Mesenchymal stem cell (in vitro differentiated cells and primary cell): ENCODE measurements around the gene MAP4.
"Not testable (repeated sequence)": the region's sequence is repeated elsewhere in the genome, so short reads cannot be mapped to it uniquely, and the experiment has no call there.

ENCODE experiments used
- DNase-seq: peaks from one replicate; pipeline ENCODE4 v3.0.0-alpha.2; 2013
- H2AFZ ChIP-seq: one replicate; pipeline ENCODE4 v1.6.1; 2013; ENCODE audit warnings: low read depth, mild to moderate bottlenecking, control low read depth, inconsistent platforms, low read length, moderate library complexity
- H2AK5ac ChIP-seq: 2 replicates; pipeline ENCODE4 v1.6.1; 2013; ENCODE audit warnings: low read length, moderate library complexity, mild to moderate bottlenecking, inconsistent platforms; ENCODE audit not compliant: severe bottlenecking
- H2BK120ac ChIP-seq: one replicate; pipeline ENCODE4 v1.6.1; 2013; ENCODE audit warnings: low read depth, mild to moderate bottlenecking, inconsistent platforms, low read length, moderate library complexity
- H2BK12ac ChIP-seq, 2 experiments: one replicate each; pipeline ENCODE4 v1.6.1; 2013; ENCODE audit warnings: inconsistent platforms in 2 of 2, low read length in 2 of 2, mild to moderate bottlenecking in 2 of 2, moderate library complexity in 2 of 2, control low read depth in 1 of 2
- H2BK15ac ChIP-seq: one replicate; pipeline ENCODE4 v1.6.1; 2013; ENCODE audit warnings: mild to moderate bottlenecking, low read depth, inconsistent platforms; ENCODE audit not compliant: poor library complexity, severe bottlenecking
- H2BK5ac ChIP-seq: 2 replicates; pipeline ENCODE4 v1.6.1; 2013; ENCODE audit warnings: low read depth, mild to moderate bottlenecking, low read length, control low read depth, inconsistent platforms; ENCODE audit not compliant: poor library complexity, severe bottlenecking
- H3K14ac ChIP-seq, 2 experiments: one replicate each; pipeline ENCODE4 v1.6.1; 2013; ENCODE audit warnings: inconsistent platforms in 2 of 2, low read length in 2 of 2, control low read depth in 1 of 2, mild to moderate bottlenecking in 1 of 2, moderate library complexity in 1 of 2
- H3K18ac ChIP-seq, 2 experiments: one replicate each; pipeline ENCODE4 v1.6.1; 2013; ENCODE audit warnings: inconsistent platforms in 2 of 2, low read length in 2 of 2, control low read depth in 1 of 2, low read depth in 1 of 2, mild to moderate bottlenecking in 1 of 2
- H3K23ac ChIP-seq, 2 experiments: one replicate each; pipeline ENCODE4 v1.6.1; 2013; ENCODE audit warnings: inconsistent platforms in 2 of 2, low read length in 2 of 2, mild to moderate bottlenecking in 2 of 2, moderate library complexity in 2 of 2, control low read depth in 1 of 2
- H3K27ac ChIP-seq: 2 replicates; pipeline ENCODE4 v1.5.1; 2013; ENCODE audit warnings: mild to moderate bottlenecking, moderate library complexity, low read length, control low read depth, inconsistent platforms; ENCODE audit not compliant: poor library complexity, severe bottlenecking
- H3K27me3 ChIP-seq, 2 experiments: 2 replicates each; pipeline versions ENCODE4 v1.6.1 to v1.7.0; 2013; ENCODE audit warnings: low read length in 2 of 2, mild to moderate bottlenecking in 2 of 2, moderate library complexity in 2 of 2, control low read depth in 1 of 2, inconsistent platforms in 1 of 2; ENCODE audit not compliant: control insufficient read depth in 1 of 2, insufficient read depth in 1 of 2
- H3K36me3 ChIP-seq, 2 experiments: 2 replicates each; pipeline versions ENCODE4 v1.6.1 to v1.7.0; 2013; ENCODE audit warnings: low read length in 2 of 2, control low read depth in 1 of 2, inconsistent platforms in 1 of 2, low read depth in 1 of 2, mild to moderate bottlenecking in 1 of 2; ENCODE audit not compliant: insufficient read depth in 2 of 2, control insufficient read depth in 1 of 2
- H3K4ac ChIP-seq, 2 experiments: one replicate each; pipeline ENCODE4 v1.6.1; 2013; ENCODE audit warnings: inconsistent platforms in 2 of 2, low read length in 2 of 2, mild to moderate bottlenecking in 2 of 2, moderate library complexity in 2 of 2, control low read depth in 1 of 2, low read depth in 1 of 2
- H3K4me1 ChIP-seq: 2 replicates; pipeline ENCODE4 v1.6.1; 2013; ENCODE audit warnings: low read depth, low read length, control low read depth; ENCODE audit not compliant: control insufficient read depth, insufficient read depth
- H3K4me2 ChIP-seq: 2 replicates; pipeline ENCODE4 v1.6.1; 2013; ENCODE audit warnings: low read length, mild to moderate bottlenecking, inconsistent platforms; ENCODE audit not compliant: poor library complexity, severe bottlenecking
- H3K4me3 ChIP-seq, 2 experiments: 2 replicates each; pipeline versions ENCODE4 v1.5.1 to v1.7.0; 2013; ENCODE audit warnings: low read length in 2 of 2, mild to moderate bottlenecking in 2 of 2, control low read depth in 1 of 2, low read depth in 1 of 2; ENCODE audit not compliant: insufficient read depth in 1 of 2
- H3K79me1 ChIP-seq: replicated peaks from 2 replicates; pipeline ENCODE4 v1.6.1; 2013; ENCODE audit warnings: mild to moderate bottlenecking, control low read depth, low read length, inconsistent platforms; ENCODE audit not compliant: poor library complexity, severe bottlenecking
- H3K9ac ChIP-seq: 2 replicates; pipeline ENCODE4 v1.7.0; 2013; ENCODE audit warnings: mild to moderate bottlenecking, low read length, moderate library complexity
- H3K9me3 ChIP-seq: 2 replicates; pipeline ENCODE4 v1.7.0; 2013; ENCODE audit warnings: mild to moderate bottlenecking, low read length; ENCODE audit not compliant: control insufficient read depth
- H4K8ac ChIP-seq: one replicate; pipeline ENCODE4 v1.6.1; 2013; ENCODE audit warnings: inconsistent platforms, mild to moderate bottlenecking, low read length, moderate library complexity
- H4K91ac ChIP-seq: one replicate; pipeline ENCODE4 v1.6.1; 2013; ENCODE audit warnings: mild to moderate bottlenecking, low read length, inconsistent platforms
- WGBS: methylation state at CpG from one replicate; pipeline ENCODE4 v1.1.7; 2013; ENCODE audit warnings: mixed read lengths; 5-methylcytosine and 5-hydroxymethylcytosine counted together

MAP4 gene

GRCh38 chr3:48014358-48014757, 1.9 kb downstream of the MAP4 start:
- Histone ChIP-seq H3K4me2 (no peak overlapping the region), H3K23ac (no peak overlapping the region), H3K36me3 (peaks cover 5 to 15% of the 10 kb centered on the region in 2 experiments), H3K4me1 (peaks cover 11% of the 10 kb centered on the region), H2BK120ac (no peak overlapping the region), H3K4me3 (no peak overlapping the region), H2AFZ (no peak overlapping the region), H2AK5ac (peak overlapping the region; percentile 92), H3K9ac (peak overlapping the region; percentile 61), H2BK12ac (no peak overlapping the region), H3K9me3 (no peaks in the 10 kb centered on the region), H2BK15ac (no peak overlapping the region), H3K27me3 (no peaks in the 10 kb centered on the region), H4K8ac (peak overlapping the region; percentile 39), H2BK5ac (no peak overlapping the region), H4K91ac (peak overlapping the region; percentile 47), H3K79me1 (peaks cover 3% of the 10 kb centered on the region), H3K14ac (no peak overlapping the region), H3K27ac (peak overlapping the region; percentile 74), H3K18ac (peak overlapping the region in 1 of 2 experiments; percentile 86), H3K4ac (no peak overlapping the region)
- DNase-seq, result no peak
- WGBS, result 100% methylated on average over 2 of the region's 2 CpGs

GRCh38 chr3:48013288-48013980, 2.8 kb downstream of the MAP4 start:
- Histone ChIP-seq H3K9me3 (no peaks in the 10 kb centered on the region), H2BK12ac (no peak overlapping the region), H3K9ac (peak overlapping the region; percentile 61), H3K79me1 (peaks cover 3% of the 10 kb centered on the region), H2AK5ac (peak overlapping the region; percentile 69), H3K4ac (no peak overlapping the region), H2BK5ac (no peak overlapping the region), H4K91ac (no peak overlapping the region), H3K4me1 (peaks cover 9% of the 10 kb centered on the region), H3K36me3 (peaks cover 14 to 22% of the 10 kb centered on the region in 2 experiments), H4K8ac (no peak overlapping the region), H2AFZ (no peak overlapping the region), H3K4me3 (peak overlapping the region in 1 of 2 experiments; percentile 40), H3K27me3 (no peaks in the 10 kb centered on the region), H3K23ac (no peak overlapping the region), H3K4me2 (peak overlapping the region; percentile 39), H3K27ac (peak overlapping the region; percentile 78), H2BK15ac (no peak overlapping the region), H3K18ac (no peak overlapping the region), H2BK120ac (no peak overlapping the region), H3K14ac (no peak overlapping the region)
- peak; percentile 92 for DNase-seq

GRCh38 chr3:48012659-48013058, 3.6 kb downstream of the MAP4 start:
- WGBS, result no CpG with 5 or more reads among the region's 2 CpGs
- peaks cover 7% of the 10 kb centered on the region for H3K4me1 ChIP-seq
- no peak overlapping the region for H2BK5ac ChIP-seq
- peak overlapping the region; percentile 29 for H3K27ac ChIP-seq
- H2BK12ac ChIP-seq, result no peak overlapping the region
- H2AK5ac ChIP-seq, result no peak overlapping the region
- no peak overlapping the region for H3K4me2 ChIP-seq
- no peak overlapping the region for H3K18ac ChIP-seq
- no peak overlapping the region for H3K14ac ChIP-seq
- H2AFZ ChIP-seq, result no peak overlapping the region
- no peaks in the 10 kb centered on the region for H3K9me3 ChIP-seq
- no peak overlapping the region for H4K8ac ChIP-seq
- H3K36me3 ChIP-seq, result peaks cover 10 to 22% of the 10 kb centered on the region in 2 experiments
- H3K27me3 ChIP-seq, result no peaks in the 10 kb centered on the region
- no peak for DNase-seq
- no peak overlapping the region for H3K4me3 ChIP-seq
- H3K9ac ChIP-seq, result peak overlapping the region; percentile 61
- no peak overlapping the region for H2BK120ac ChIP-seq
- no peak overlapping the region for H3K23ac ChIP-seq
- H3K79me1 ChIP-seq, result no peaks in the 10 kb centered on the region
- H4K91ac ChIP-seq, result no peak overlapping the region
- no peak overlapping the region for H3K4ac ChIP-seq
- no peak overlapping the region for H2BK15ac ChIP-seq

DNA sequence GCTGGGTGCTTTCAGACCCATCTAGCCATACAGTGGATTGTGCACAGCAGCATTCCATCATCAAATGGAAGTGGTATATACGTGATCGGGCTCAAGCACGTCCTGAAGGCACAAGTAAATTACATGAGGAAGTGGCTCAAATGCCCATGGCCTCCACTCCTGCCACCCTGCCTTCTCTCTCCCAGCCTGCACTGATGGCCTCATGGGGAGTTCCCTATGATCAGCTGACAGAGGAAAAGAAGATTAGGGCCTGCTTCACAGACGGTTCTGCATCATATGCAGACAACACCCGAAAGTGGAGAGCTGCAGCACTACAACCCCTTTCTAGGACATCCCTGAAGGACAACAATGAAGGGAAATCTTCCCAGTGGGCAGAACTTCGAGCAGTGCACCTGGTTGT, 8.2 kb downstream of the MAP4 start:
- 92% methylated on average over 6 of the region's 6 CpGs for WGBS
- not testable (repeated sequence) for H2BK12ac ChIP-seq, H3K9me3 ChIP-seq, H2BK5ac ChIP-seq, H3K27me3 ChIP-seq, H3K9ac ChIP-seq, H2BK15ac ChIP-seq, H3K4me1 ChIP-seq, H3K79me1 ChIP-seq, H3K4me2 ChIP-seq, H3K18ac ChIP-seq, H4K91ac ChIP-seq, H3K14ac ChIP-seq, H3K27ac ChIP-seq, DNase-seq, H3K4me3 ChIP-seq, H4K8ac ChIP-seq, H2AFZ ChIP-seq, H3K4ac ChIP-seq, H2AK5ac ChIP-seq, H2BK120ac ChIP-seq
- peak overlapping the region in 1 of 2 experiments; percentile 61 for H3K23ac ChIP-seq
- peaks cover 13 to 24% of the 10 kb centered on the region in 2 experiments for H3K36me3 ChIP-seq
